WTC11 (cell line): ENCODE results near the gene CHID1. TPM values are rescaled to one million over a fixed set of nuclear protein-coding genes. Genes with fewer than 3 reads are reported as not detected.

Experiments used
- ATAC-seq: fragments of 200-7000 bp; cut with Tn5 transposase; 2 replicates; pipeline ENCODE4 v1.10.0; 2021; ENCODE audit warnings: mild to moderate bottlenecking, moderate library complexity
- CTCF ChIA-PET: fragments of 300-600 bp; sonication (Branson Sonifier 250); formaldehyde crosslinking; loops from one replicate; lab custom pipeline; 2021; ENCODE audit warnings: antibody characterized with exemption; lab: Charles Lee
- POLR2A ChIA-PET: fragments of 350-600 bp; sonication (Branson Sonifier 250); formaldehyde crosslinking; loops from one replicate; lab custom pipeline; 2021; ENCODE audit warnings: antibody characterized with exemption; lab: Charles Lee
- DNase-seq: peaks from one replicate; pipeline ENCODE4 v3.0.0; 2021; ENCODE audit warnings: low spot score
- H3K27ac Mint-ChIP-seq: 2 replicates; pipeline ENCODE4 v1.8.0; 2021; ENCODE audit warnings: mixed read lengths
- H3K27me3 Mint-ChIP-seq: 2 replicates; pipeline ENCODE4 v1.8.0; 2021; ENCODE audit warnings: low read depth, mild to moderate bottlenecking, moderate library complexity, mixed read lengths
- H3K36me3 Mint-ChIP-seq: 2 replicates; pipeline ENCODE4 v1.8.0; 2021; ENCODE audit warnings: mixed read lengths
- H3K4me1 Mint-ChIP-seq: 2 replicates; pipeline ENCODE4 v1.8.0; 2022; ENCODE audit warnings: mixed read lengths
- H3K4me3 Mint-ChIP-seq: 2 replicates; pipeline ENCODE4 v1.8.0; 2021; ENCODE audit warnings: mild to moderate bottlenecking, moderate library complexity, mixed read lengths
- H3K9me3 Mint-ChIP-seq: 2 replicates; pipeline ENCODE4 v1.8.0; 2021; ENCODE audit warnings: mixed read lengths
- GABPB1 ChIP-seq: sonication (generic); formaldehyde crosslinking; IDR thresholded peaks from 2 replicates; pipeline ENCODE4 v1.8.1; 2023; ENCODE audit warnings: mild to moderate bottlenecking, missing genetic modification reagents
- NFATC4 ChIP-seq: fragments of 250-450 bp; sonication (Bioruptor Pico); IDR thresholded peaks from 2 replicates; pipeline ENCODE4 v1.9.0; 2021; ENCODE audit warnings: mild to moderate bottlenecking
- RELA ChIP-seq: sonication (generic); formaldehyde crosslinking; IDR thresholded peaks from 2 replicates; pipeline ENCODE4 v1.8.1; 2022; ENCODE audit warnings: missing genetic modification reagents, mild to moderate bottlenecking, borderline replicate concordance
- RORB ChIP-seq: fragments of 250-450 bp; sonication (Bioruptor Pico); IDR thresholded peaks from 2 replicates; pipeline ENCODE4 v1.9.0; 2021; ENCODE audit warnings: mild to moderate bottlenecking
- TP53 ChIP-seq: sonication (generic); formaldehyde crosslinking; IDR thresholded peaks from 2 replicates; pipeline ENCODE4 v1.8.1; 2023; ENCODE audit warnings: mild to moderate bottlenecking, missing genetic modification reagents
- ZNF121 ChIP-seq: sonication (generic); formaldehyde crosslinking; IDR thresholded peaks from 2 replicates; pipeline ENCODE4 v1.8.0; 2023; ENCODE audit warnings: missing genetic modification reagents
- ZNF263 ChIP-seq: sonication (generic); formaldehyde crosslinking; IDR thresholded peaks from 2 replicates; pipeline ENCODE4 v1.8.1; 2022; ENCODE audit warnings: low read depth, mild to moderate bottlenecking, moderate library complexity, missing genetic modification reagents
- ZNF423 ChIP-seq: fragments of 250-450 bp; sonication (Bioruptor Pico); IDR thresholded peaks from 2 replicates; pipeline ENCODE4 v2.1.2; 2022; ENCODE audit warnings: mild to moderate bottlenecking, moderate library complexity
- ZNF671 ChIP-seq: fragments of 250-450 bp; sonication (Bioruptor Pico); IDR thresholded peaks from 2 replicates; pipeline ENCODE4 v1.8.0; 2021; ENCODE audit warnings: mild to moderate bottlenecking
- total RNA-seq: library from RNA; stranded (reverse); gene quantifications from 3 replicates; pipeline ENCODE4 v1.2.3, GENCODE V29; 2021
- TF ChIP-seq, protein P1 (sequence below): sonication (generic); formaldehyde crosslinking; IDR thresholded peaks from 2 replicates; pipeline ENCODE4 v1.8.1; 2023; ENCODE audit warnings: mild to moderate bottlenecking, missing genetic modification reagents
- TF ChIP-seq, protein P2 (sequence below): sonication (generic); formaldehyde crosslinking; IDR thresholded peaks from 2 replicates; pipeline ENCODE4 v1.8.1; 2022; ENCODE audit warnings: low read depth, mild to moderate bottlenecking, moderate library complexity, missing genetic modification reagents, borderline replicate concordance
- TF ChIP-seq, protein P3 (sequence below): sonication (generic); formaldehyde crosslinking; IDR thresholded peaks from 2 replicates; pipeline ENCODE4 v1.8.1; 2023; ENCODE audit warnings: mild to moderate bottlenecking, missing genetic modification reagents, moderate library complexity
- TF ChIP-seq, protein P4 (sequence below): sonication (generic); formaldehyde crosslinking; IDR thresholded peaks from 2 replicates; pipeline ENCODE4 v1.8.1; 2023; ENCODE audit warnings: mild to moderate bottlenecking, missing genetic modification reagents, moderate library complexity

The CHID1 gene
- total RNA-seq, 1 experiment from 2014 or later: 92.8 TPM

DNA sequence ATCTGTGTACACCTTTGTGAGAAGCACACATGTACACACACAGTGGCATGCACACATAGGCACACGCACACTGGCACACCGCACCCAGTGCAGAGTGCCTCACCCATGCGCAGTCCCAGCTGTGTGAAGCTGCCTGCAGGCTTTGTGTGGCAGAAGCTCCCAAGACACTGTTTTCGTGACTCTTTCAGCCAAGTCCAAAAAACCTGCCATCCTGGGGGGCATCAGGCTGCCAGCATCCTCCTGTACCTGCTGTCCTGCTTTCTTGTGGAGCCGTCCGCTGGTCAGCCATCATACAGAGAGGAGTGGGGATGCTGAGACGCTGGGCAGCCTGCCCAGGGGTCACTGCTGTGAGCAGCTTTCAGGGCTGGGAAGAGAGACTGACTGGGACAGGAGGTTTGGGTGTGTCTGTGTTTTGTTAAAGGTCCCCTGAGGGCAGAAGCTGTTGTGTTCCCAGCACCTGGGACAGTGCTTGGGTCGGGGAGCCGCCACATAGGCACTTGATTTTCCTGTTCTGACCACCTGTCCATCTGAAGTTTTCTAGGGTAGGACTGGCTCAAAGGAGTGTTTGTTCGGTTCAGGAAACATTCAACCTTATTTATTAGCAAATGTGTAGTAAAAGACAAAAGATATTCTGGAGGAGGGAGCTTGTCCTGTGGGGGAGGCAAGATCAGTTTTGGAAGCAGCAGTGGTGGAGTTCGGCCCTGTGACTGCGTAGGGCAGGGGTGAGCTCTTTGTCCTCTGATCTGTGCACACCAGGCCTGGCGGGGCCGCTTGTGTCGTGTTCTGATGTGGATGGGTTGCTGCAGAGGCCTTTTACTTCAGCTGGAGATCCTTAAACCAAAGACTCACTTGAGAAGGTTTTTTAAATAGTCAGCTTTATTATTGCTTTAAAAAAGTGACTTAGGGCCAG is 44.8 kb upstream of the CHID1 start (continued):
- TF ChIP-seq, protein P1, sequence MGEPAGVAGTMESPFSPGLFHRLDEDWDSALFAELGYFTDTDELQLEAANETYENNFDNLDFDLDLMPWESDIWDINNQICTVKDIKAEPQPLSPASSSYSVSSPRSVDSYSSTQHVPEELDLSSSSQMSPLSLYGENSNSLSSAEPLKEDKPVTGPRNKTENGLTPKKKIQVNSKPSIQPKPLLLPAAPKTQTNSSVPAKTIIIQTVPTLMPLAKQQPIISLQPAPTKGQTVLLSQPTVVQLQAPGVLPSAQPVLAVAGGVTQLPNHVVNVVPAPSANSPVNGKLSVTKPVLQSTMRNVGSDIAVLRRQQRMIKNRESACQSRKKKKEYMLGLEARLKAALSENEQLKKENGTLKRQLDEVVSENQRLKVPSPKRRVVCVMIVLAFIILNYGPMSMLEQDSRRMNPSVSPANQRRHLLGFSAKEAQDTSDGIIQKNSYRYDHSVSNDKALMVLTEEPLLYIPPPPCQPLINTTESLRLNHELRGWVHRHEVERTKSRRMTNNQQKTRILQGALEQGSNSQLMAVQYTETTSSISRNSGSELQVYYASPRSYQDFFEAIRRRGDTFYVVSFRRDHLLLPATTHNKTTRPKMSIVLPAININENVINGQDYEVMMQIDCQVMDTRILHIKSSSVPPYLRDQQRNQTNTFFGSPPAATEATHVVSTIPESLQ (CRISPR knock-in tag): no peak
- TF ChIP-seq, protein P2, sequence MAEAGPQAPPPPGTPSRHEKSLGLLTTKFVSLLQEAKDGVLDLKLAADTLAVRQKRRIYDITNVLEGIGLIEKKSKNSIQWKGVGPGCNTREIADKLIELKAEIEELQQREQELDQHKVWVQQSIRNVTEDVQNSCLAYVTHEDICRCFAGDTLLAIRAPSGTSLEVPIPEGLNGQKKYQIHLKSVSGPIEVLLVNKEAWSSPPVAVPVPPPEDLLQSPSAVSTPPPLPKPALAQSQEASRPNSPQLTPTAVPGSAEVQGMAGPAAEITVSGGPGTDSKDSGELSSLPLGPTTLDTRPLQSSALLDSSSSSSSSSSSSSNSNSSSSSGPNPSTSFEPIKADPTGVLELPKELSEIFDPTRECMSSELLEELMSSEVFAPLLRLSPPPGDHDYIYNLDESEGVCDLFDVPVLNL (CRISPR knock-in tag): no peak
- TF ChIP-seq, protein P3, sequence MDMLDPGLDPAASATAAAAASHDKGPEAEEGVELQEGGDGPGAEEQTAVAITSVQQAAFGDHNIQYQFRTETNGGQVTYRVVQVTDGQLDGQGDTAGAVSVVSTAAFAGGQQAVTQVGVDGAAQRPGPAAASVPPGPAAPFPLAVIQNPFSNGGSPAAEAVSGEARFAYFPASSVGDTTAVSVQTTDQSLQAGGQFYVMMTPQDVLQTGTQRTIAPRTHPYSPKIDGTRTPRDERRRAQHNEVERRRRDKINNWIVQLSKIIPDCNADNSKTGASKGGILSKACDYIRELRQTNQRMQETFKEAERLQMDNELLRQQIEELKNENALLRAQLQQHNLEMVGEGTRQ (CRISPR knock-in tag): no peak
- TF ChIP-seq, protein P4, sequence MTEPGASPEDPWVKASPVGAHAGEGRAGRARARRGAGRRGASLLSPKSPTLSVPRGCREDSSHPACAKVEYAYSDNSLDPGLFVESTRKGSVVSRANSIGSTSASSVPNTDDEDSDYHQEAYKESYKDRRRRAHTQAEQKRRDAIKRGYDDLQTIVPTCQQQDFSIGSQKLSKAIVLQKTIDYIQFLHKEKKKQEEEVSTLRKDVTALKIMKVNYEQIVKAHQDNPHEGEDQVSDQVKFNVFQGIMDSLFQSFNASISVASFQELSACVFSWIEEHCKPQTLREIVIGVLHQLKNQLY: no peak
- TF ChIP-seq TP53 (CRISPR knock-in tag) (no peak), ZNF671 (CRISPR knock-in tag) (no peak)

DNA sequence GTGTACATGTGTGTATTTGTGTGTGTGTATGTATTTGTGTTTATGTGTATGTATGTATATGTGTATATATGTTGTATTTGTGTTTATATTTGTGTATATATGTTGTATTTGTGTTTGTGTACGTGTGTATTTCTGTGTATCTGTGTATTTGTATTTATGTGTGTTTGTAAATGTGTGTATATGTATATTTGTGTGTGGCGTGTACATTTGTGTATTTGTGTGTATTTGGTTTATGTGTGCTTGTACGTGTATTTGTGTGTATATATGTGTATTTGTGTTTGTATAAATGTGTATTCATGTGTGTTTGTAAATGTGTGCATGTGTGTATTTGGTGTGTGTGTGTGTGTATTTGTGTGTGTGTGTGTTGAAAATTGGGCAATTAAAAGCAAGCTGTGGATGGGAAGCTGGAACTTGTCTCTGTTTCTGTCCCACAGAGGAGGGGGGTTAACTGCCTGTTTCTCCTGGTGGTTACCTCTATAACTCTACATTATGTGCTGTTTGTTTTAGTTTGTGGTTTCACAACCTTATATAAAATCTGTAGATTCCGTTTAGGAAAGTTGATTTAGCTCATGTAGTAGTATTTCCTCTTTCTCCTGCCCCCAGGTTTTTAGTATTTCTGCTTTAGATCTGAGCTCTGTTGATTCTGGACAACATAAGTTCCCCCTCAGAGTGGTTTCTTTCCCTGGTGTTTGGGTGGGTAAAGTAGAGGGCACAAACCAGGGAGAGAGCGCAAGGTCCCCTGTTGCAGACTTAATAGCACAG is 44.0 kb upstream of the CHID1 start:
- Mint-ChIP-seq H3K27ac (peak overlapping the region; percentile 88), H3K4me1 (peaks cover 49% of the 10 kb centered on the region), H3K27me3 (no peaks in the 10 kb centered on the region), H3K4me3 (no peak overlapping the region), H3K36me3 (peaks cover 14% of the 10 kb centered on the region; the same call in 1 of the 2 replicates), H3K9me3 (0 out of 2 replicates have a peak, but pooled peaks cover 4% of the 10 kb centered on the region)
- DNase-seq: no peak
- ChIA-PET POLR2A (interaction anchor here (0.8 kb wide), 1 partner anchor 10 kb away, joined by 3 read pairs; no protein-coding TSS in a partner anchor), CTCF (interaction anchor here (1.6 to 2.6 kb wide), 2 partner anchors 10 to 21 kb away, joined by 6 to 17 read pairs; no protein-coding TSS in a partner anchor)
- TF ChIP-seq ZNF263 (CRISPR knock-in tag): no peak
- TF ChIP-seq NFATC4 (CRISPR knock-in tag): no peak
- no peak for TF ChIP-seq ZNF423 (CRISPR knock-in tag)
- TF ChIP-seq RORB: no peak
- ATAC-seq: no peak

DNA sequence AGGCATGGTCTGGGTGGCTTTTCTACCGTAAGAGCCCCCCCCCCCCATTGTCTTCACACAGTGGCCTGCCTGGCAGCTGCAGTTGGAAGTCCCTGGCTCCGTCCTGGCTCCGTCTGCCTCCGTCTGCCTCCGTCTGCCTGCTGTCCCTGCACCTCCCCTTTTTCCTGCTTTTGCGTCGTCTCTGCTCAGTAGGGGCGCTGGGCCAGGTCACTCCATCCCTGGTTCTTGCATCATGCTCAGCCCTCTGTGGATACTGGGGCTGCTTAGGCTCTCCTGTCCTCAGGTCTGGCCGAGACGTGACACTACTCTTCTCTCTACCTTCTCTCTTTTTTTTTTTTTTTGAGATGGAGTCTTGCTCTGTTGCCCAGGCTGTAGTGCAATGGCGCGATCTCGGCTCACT is 42.9 kb upstream of the CHID1 start:
- TF ChIP-seq GABPB1 (CRISPR knock-in tag) (peak; percentile 88), RELA (CRISPR knock-in tag) (no peak), ZNF121 (CRISPR knock-in tag) (0 out of 2 replicates have a peak, but pooled peaks have one; percentile 43)
- ATAC-seq (no peak), DNase-seq (no peak)
- Mint-ChIP-seq H3K4me3 (no peak overlapping the region), H3K27me3 (no peaks in the 10 kb centered on the region), H3K9me3 (0 out of 2 replicates have a peak, but pooled peaks cover 4% of the 10 kb centered on the region), H3K36me3 (peaks cover 23% of the 10 kb centered on the region), H3K4me1 (peaks cover 51% of the 10 kb centered on the region), H3K27ac (0 out of 2 replicates have a peak overlapping the region, but pooled peaks have one; percentile 58)
- POLR2A ChIA-PET: no interaction called here
- CTCF ChIA-PET: interaction anchor here (1.0 to 2.6 kb wide), 2 partner anchors 9 kb away, joined by 5 to 17 read pairs; no protein-coding TSS in a partner anchor
